Large intestine (tissue), 3 donors: ENCODE results near the gene ATP6V1B1. TPM values are rescaled to one million over a fixed set of nuclear protein-coding genes. Genes with fewer than 3 reads are reported as not detected.

Source experiments
- DNase-seq, 2 donors: peaks; one replicate each; pipeline versions ENCODE4 v3.0.0 to v3.0.0-alpha.2; 2013
- H3K27ac ChIP-seq: one replicate; pipeline ENCODE4 v1.5.1; 2013; ENCODE audit warnings: low read length
- H3K27me3 ChIP-seq: 2 replicates; pipeline ENCODE4 v1.6.1; 2013; ENCODE audit warnings: low read length; ENCODE audit not compliant: control insufficient read depth, insufficient read depth
- H3K36me3 ChIP-seq: 2 replicates; pipeline ENCODE4 v1.6.1; 2013; ENCODE audit warnings: low read length; ENCODE audit not compliant: control insufficient read depth, insufficient read depth
- H3K4me1 ChIP-seq: one replicate; pipeline ENCODE4 v1.6.1; 2013; ENCODE audit warnings: low read length; ENCODE audit not compliant: control insufficient read depth, insufficient read depth
- H3K4me3 ChIP-seq: one replicate; pipeline ENCODE4 v1.5.1; 2013; ENCODE audit warnings: low read length
- H3K9me3 ChIP-seq: one replicate; pipeline ENCODE4 v1.6.1; 2013; ENCODE audit warnings: mild to moderate bottlenecking, low read depth, low read length, moderate library complexity; ENCODE audit not compliant: control insufficient read depth
- WGBS: methylation state at CpG from one replicate; pipeline ENCODE4 v1.1.5; 2013; ENCODE audit warnings: low lambda C conversion rate; ENCODE audit not compliant: insufficient coverage; 5-methylcytosine and 5-hydroxymethylcytosine counted together
- polyA plus RNA-seq: library from polyadenylated mRNA; unstranded; fragments of 120-200 nt; gene quantifications from one replicate; pipeline ENCODE4 v1.2.1, GENCODE V29; 2013

ATP6V1B1 gene
- polyA plus RNA-seq, 1 donor: 1.6 TPM

- Histone ChIP-seq H3K36me3 (no peaks in the 10 kb centered on the region), H3K27ac (peak overlapping the region; percentile 80), H3K4me1 (peaks cover 18% of the 10 kb centered on the region), H3K27me3 (no peaks in the 10 kb centered on the region), H3K9me3 (no peaks in the 10 kb centered on the region), H3K4me3 (peak overlapping the region; percentile 5)
- DNase-seq: peak; percentile 65 to 76
- WGBS: no CpG with 5 or more reads among the region's 21 CpGs
Measured at GRCh38 chr2:71000780-71001591, 65.3 kb downstream of the ATP6V1B1 start.

GRCh38 chr2:71001592-71001927 is 65.9 kb downstream of the ATP6V1B1 start:
- H3K4me1 ChIP-seq: peaks cover 18% of the 10 kb centered on the region
- no peak for DNase-seq
- H3K9me3 ChIP-seq: no peaks in the 10 kb centered on the region
- WGBS: no CpG with 5 or more reads among the region's 5 CpGs
- peak overlapping the region; percentile 80 for H3K27ac ChIP-seq
- H3K36me3 ChIP-seq: no peaks in the 10 kb centered on the region
- no peak overlapping the region for H3K4me3 ChIP-seq
- no peaks in the 10 kb centered on the region for H3K27me3 ChIP-seq

GRCh38 chr2:71001981-71002570 is 66.4 kb downstream of the ATP6V1B1 start:
- H3K4me3 ChIP-seq: no peak overlapping the region
- no CpG with 5 or more reads among the region's 11 CpGs for WGBS
- H3K36me3 ChIP-seq: no peaks in the 10 kb centered on the region
- H3K27me3 ChIP-seq: no peaks in the 10 kb centered on the region
- no peaks in the 10 kb centered on the region for H3K9me3 ChIP-seq
- peak; percentile 86 to 95 for DNase-seq
- peaks cover 18% of the 10 kb centered on the region for H3K4me1 ChIP-seq
- peak overlapping the region; percentile 80 for H3K27ac ChIP-seq

GRCh38 chr2:71003396-71003795 is 67.7 kb downstream of the ATP6V1B1 start:
- WGBS: 93% methylated on average over 4 of the region's 6 CpGs

GRCh38 chr2:71003966-71004755 is 68.5 kb downstream of the ATP6V1B1 start:
- Histone ChIP-seq H3K36me3 (no peaks in the 10 kb centered on the region), H3K27ac (no peak overlapping the region), H3K9me3 (no peaks in the 10 kb centered on the region), H3K27me3 (no peaks in the 10 kb centered on the region), H3K4me1 (peaks cover 18% of the 10 kb centered on the region), H3K4me3 (no peak overlapping the region)
- no CpG with 5 or more reads among the region's 11 CpGs for WGBS
- DNase-seq: no peak

More at GRCh38 chr2:71003396-71003795, 67.7 kb downstream of the ATP6V1B1 start:
- H3K27me3 ChIP-seq: no peaks in the 10 kb centered on the region
- no peaks in the 10 kb centered on the region for H3K36me3 ChIP-seq
- H3K9me3 ChIP-seq: no peaks in the 10 kb centered on the region
- H3K4me1 ChIP-seq: peaks cover 18% of the 10 kb centered on the region
- no peak for DNase-seq
- H3K4me3 ChIP-seq: no peak overlapping the region
- no peak overlapping the region for H3K27ac ChIP-seq

GRCh38 chr2:71004857-71005256 is 69.2 kb downstream of the ATP6V1B1 start:
- DNase-seq: no peak
- WGBS: no CpG with 5 or more reads among the region's 6 CpGs
- no peaks in the 10 kb centered on the region for H3K36me3 ChIP-seq
- no peak overlapping the region for H3K4me3 ChIP-seq
- peaks cover 18% of the 10 kb centered on the region for H3K4me1 ChIP-seq
- no peaks in the 10 kb centered on the region for H3K9me3 ChIP-seq
- no peaks in the 10 kb centered on the region for H3K27me3 ChIP-seq
- no peak overlapping the region for H3K27ac ChIP-seq

- Histone ChIP-seq H3K27me3 (no peaks in the 10 kb centered on the region), H3K36me3 (no peaks in the 10 kb centered on the region), H3K4me1 (peaks cover 18% of the 10 kb centered on the region), H3K4me3 (no peak overlapping the region), H3K9me3 (no peaks in the 10 kb centered on the region), H3K27ac (no peak overlapping the region)
- no CpG with 5 or more reads among the region's 10 CpGs for WGBS
- no peak for DNase-seq
Measured at GRCh38 chr2:71005271-71006202, 69.8 kb downstream of the ATP6V1B1 start.

- no CpG with 5 or more reads among the region's 2 CpGs for WGBS
- H3K27ac ChIP-seq: no peak overlapping the region
- H3K9me3 ChIP-seq: no peaks in the 10 kb centered on the region
- H3K4me1 ChIP-seq: peaks cover 11% of the 10 kb centered on the region
- no peak overlapping the region for H3K4me3 ChIP-seq
- no peak for DNase-seq
- no peaks in the 10 kb centered on the region for H3K36me3 ChIP-seq
- H3K27me3 ChIP-seq: no peaks in the 10 kb centered on the region
Measured at GRCh38 chr2:71006323-71006722, 70.6 kb downstream of the ATP6V1B1 start.

GRCh38 chr2:71006955-71007799 is 71.5 kb downstream of the ATP6V1B1 start:
- H3K4me3 ChIP-seq: no peak overlapping the region
- DNase-seq: no peak

More at GRCh38 chr2:71006955-71007799, 71.5 kb downstream of the ATP6V1B1 start:
- no peaks in the 10 kb centered on the region for H3K36me3 ChIP-seq
- H3K9me3 ChIP-seq: no peaks in the 10 kb centered on the region
- WGBS: no CpG with 5 or more reads among the region's 5 CpGs
- no peak overlapping the region for H3K27ac ChIP-seq
- peaks cover 3% of the 10 kb centered on the region for H3K27me3 ChIP-seq
- peaks cover 5% of the 10 kb centered on the region for H3K4me1 ChIP-seq
